Stimulated activated CD8-positive, alpha-beta memory T cell treated with anti-CD3 and anti-CD28 coated beads, Interleukin-15, amount 100 ng/mL, for 24 hours (primary cell): Measurements from ENCODE around the gene IFIT1.
"Not testable (repeated sequence)": the region's sequence is repeated elsewhere in the genome, so short reads cannot be mapped to it uniquely, and the experiment has no call there.

Experiments used
- DNase-seq: peaks from one replicate; pipeline ENCODE4 v3.0.0-alpha.2; 2020; ENCODE audit warnings: low read depth

Gene IFIT1

GRCh38 chr10:89364531-89364930, 27.9 kb upstream of the IFIT1 start:
- DNase-seq = no peak

- DNase-seq = no peak
Measured at GRCh38 chr10:89367529-89367928, 24.9 kb upstream of the IFIT1 start.

GRCh38 chr10:89368129-89368528, 24.3 kb upstream of the IFIT1 start:
- no peak for DNase-seq

GRCh38 chr10:89369156-89370105, 23.0 kb upstream of the IFIT1 start:
- no peak for DNase-seq

GRCh38 chr10:89371079-89371478, 21.3 kb upstream of the IFIT1 start:
- DNase-seq = no peak

- no peak for DNase-seq
Measured at GRCh38 chr10:89371987-89372386, 20.4 kb upstream of the IFIT1 start.

- DNase-seq = no peak
Measured at GRCh38 chr10:89373916-89374711, 18.3 kb upstream of the IFIT1 start.

- no peak for DNase-seq
Measured at GRCh38 chr10:89374713-89375141, 17.7 kb upstream of the IFIT1 start.

- DNase-seq = no peak
Measured at GRCh38 chr10:89377705-89378637, 14.5 kb upstream of the IFIT1 start, which contains the start of gene IFIT1B. TSS of gene IFIT1B (plus strand) at chr10:89378056. CDS start at chr10:89378136, 80 bp downstream.

GRCh38 chr10:89379103-89379502, 13.3 kb upstream of the IFIT1 start:
- DNase-seq = no peak

- DNase-seq = no peak
Measured at GRCh38 chr10:89382757-89383156, 9.7 kb upstream of the IFIT1 start.

- DNase-seq = no peak
Measured at GRCh38 chr10:89384474-89385340, 7.7 kb upstream of the IFIT1 start.

GRCh38 chr10:89388806-89389205, 3.6 kb upstream of the IFIT1 start:
- no peak for DNase-seq

GRCh38 chr10:89389254-89389653, 3.2 kb upstream of the IFIT1 start:
- DNase-seq = no peak

- DNase-seq = no peak
Measured at GRCh38 chr10:89390476-89391225, 1.8 kb upstream of the IFIT1 start.

- not testable (repeated sequence) for DNase-seq
Measured at GRCh38 chr10:89391226-89391576, 1.2 kb upstream of the IFIT1 start.

GRCh38 chr10:89392974-89393373, 551 bp downstream of the IFIT1 start:
- no peak for DNase-seq

- no peak for DNase-seq
Measured at GRCh38 chr10:89393898-89394297, 1.5 kb downstream of the IFIT1 start.

- DNase-seq = no peak
Measured at GRCh38 chr10:89395141-89395540, 2.7 kb downstream of the IFIT1 start.
